HCEC 1CT (cell line): Measurements from ENCODE around the gene MEG3.
A peak's percentile ranks its signal among the peaks of the same experiment; 100 is the strongest.
"Not testable (repeated sequence)": the region's sequence is repeated elsewhere in the genome, so short reads cannot be mapped to it uniquely, and the experiment has no call there.

ENCODE experiments used
- DNase-seq: peaks from one replicate; pipeline ENCODE4 v3.0.0-alpha.2; 2017

MEG3 gene

DNA sequence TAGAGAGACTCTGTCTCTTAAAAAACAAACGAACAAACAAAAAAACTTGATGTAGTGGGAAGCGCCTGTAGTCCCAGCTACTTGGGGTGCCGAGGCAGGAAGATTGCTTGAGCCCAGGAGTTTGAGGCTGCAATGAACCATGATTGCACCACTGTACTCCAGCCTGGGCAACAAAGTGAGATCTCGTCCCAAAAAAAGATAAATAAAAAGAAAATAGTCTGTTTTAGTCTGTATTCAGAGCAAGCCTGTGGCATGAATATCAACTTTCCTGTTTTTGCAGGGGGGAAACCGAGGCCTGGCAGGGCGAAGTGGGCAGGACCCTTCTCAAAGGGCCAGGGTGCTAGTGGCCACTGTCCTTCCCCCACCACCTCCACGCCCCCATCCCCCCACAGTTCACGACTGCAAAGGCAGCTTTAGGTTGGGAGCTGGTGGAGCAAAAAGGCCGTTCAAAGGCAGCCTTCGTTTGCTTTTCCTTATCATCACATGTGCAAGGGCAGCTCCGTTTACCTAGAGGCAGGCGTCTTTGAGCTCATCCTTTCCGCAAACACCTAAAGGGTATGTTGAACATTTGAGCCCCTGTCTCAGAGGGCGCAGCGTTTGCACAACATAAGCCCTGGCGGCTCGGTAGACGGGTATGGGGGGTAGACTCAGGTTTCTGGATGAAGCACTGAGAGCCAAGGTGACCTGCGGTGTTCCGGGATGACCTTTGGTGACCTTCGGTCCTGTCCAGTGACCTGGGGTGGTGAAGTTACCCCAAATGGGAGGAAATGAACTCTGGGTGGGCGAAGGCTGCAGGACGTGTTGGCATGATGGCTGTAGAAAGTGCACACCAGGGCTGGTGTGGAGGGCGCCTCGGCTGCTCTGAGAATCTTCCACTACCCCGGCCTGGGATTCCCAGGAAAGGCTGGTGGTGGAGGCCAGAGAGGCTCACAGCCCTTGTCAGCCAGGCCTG lies 8.7 kb upstream of the MEG3 start:
- DNase-seq, result no peak

DNA sequence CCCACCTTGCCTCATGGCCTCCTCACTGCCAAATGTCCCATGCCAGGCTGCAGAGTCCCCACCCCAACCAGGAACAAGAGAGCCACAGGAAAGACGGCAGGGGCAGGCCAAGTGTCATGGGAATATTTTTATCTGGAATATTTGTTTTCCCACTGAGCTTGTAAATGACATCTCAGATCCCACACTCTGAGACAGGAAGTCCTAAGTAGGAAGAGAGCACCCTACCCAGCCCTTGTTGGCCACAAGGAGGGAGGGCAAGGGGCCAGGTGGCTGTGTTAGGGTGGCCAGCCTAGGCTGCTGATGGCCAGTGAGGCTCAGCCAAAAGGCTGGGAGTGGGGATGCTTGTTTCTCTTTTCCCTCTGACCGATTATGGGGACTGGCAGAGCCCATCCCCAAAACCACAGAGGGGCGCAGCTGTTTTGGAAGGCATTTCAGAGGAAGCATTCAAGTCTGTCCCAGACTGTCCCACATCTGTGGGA lies 7.7 kb upstream of the MEG3 start:
- no peak for DNase-seq

DNA sequence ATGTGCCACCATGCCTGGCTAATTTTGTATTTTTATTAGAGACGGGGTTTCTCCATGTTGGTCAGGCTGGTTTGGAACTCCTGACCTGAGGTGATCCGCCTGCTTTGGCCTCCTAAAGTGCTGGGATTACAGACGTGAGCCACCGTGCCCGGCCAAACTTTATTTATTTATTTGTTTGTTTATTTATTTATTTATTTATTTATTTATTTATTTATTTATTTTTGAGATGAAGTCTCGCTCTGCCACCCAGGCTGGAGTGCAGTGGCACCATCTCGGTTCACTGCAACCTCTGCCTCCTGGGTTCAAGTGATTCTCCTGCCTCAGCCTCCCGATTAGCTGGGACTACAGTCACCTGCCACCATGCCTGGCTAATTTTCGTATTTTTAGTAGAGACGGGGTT lies 7.0 kb upstream of the MEG3 start:
- not testable (repeated sequence) for DNase-seq

DNA sequence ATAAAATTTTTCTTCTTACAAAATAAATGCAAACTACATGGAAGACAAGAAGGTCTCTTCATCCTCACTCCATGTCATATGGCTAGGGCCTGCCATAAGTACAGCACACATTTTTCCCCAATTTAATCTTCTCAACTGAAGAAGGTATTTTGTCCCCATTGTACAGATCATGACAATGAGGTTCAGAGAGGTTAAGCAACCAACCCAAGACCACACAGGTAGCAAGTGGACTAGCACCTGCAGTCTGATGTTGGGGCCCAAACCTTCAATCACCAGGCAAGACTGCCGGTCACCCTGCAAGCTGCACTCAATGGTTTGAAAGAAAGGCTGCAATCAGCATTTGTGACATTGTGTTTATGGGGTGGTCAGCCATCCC lies 6.5 kb upstream of the MEG3 start:
- no peak for DNase-seq

DNA sequence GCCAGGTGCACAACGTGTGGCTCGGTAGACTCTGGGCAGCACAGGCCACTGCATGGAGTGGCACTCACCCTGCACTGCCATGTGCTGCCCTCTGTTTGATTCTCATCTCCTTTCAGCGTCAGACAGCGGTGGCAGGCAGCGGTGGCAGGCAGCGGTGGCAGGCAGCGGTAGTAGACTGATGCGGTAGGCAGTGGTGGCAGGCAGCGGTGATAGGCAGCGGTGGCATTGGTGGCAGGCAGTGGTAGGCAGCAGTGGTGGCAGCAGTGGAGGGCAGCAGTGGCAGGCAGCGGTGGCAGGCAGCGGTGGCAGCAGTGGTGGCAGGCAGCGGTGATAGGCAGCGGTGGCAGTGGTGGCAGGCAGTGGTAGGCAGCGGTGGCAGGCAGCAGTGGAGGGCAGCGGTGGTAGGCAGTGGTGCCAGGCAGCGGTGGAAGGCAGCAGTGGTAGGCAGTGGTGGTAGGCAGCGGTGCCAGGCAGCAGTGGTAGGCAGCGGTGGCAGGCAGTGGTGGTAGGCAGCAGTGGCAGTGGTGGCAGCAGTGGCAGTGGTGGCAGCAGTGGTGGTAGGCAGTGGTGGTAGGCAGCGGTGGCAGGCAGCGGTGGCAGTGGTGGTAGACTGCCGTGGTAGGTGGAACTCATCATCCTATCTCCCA lies 6.0 kb upstream of the MEG3 start:
- DNase-seq, result no peak

DNA sequence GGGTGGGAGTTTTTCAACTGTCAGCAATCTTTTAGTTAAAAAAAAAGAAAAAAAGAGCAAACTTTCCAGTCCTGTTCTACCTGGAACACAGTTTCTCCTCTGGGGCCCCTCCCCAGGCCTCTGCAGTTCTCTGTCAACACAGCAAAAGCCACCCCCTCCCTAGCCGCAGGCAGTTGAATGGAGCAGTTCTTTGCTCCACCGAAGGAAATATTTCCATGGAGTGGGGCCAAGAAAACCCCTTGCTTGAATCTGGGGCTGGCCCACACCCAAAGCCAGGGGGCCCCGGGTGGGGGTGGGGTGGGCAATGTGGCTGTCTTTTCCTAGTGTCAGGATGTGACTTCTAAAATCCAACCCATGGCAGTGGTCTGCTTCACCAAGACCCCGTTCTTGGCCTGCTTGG lies 5.0 kb upstream of the MEG3 start:
- DNase-seq, result no peak

DNA sequence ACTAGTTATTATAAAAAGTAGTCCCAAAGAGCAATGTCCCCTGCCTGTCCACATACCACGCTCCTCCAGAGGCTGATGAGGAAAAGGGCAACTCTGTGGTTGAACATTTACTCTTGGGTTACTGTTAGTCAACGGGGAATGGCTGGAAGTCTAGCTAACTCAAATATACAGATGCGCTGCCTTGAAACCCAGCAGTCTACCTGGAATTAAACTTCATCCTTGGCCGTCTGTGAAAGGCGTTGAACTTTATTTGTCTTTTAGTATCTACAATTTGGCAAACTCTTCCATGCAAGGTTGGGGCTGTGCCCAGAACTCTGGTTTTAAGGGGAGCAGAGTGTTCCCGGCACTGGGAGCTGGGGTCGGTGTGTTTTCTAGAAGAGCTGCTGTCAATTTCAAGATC lies 3.9 kb upstream of the MEG3 start:
- no peak for DNase-seq

DNA sequence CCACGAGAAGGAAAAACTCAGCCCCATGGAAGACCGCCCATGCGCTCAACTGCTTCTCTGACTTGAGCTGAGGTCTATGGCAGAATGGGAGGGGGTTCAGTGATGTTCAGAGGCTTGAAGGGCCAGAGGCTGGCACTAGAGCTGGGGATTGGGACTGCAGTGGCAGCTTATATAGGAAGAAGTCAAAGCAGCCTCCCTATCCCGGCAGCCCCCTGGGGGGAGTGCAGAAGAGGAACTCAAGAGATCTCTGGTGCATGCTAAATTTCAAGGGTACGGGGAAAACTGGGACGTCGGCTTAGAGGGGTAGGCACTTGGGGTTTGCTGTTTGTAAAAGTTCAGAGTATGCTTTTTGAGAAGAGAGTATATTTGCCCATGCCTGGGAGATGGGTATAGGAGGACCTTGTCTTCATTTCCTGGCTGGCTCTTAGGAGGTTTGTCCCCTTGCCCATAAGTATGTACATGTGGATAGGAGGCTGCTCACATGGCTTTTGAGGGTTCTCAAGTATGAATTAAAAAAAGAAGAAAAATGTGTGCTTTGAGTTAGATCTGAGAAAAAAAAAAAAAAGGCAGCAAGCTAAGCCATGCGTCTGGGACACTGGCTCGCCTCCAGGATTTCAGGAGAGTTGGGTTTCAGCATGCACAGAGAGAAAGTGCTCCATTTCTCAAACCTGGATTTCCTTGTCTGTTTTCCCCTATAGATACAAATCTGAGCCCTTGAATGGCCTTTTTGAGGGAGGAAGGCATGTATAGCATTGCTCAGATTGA lies 3.2 kb upstream of the MEG3 start:
- no peak for DNase-seq

DNA sequence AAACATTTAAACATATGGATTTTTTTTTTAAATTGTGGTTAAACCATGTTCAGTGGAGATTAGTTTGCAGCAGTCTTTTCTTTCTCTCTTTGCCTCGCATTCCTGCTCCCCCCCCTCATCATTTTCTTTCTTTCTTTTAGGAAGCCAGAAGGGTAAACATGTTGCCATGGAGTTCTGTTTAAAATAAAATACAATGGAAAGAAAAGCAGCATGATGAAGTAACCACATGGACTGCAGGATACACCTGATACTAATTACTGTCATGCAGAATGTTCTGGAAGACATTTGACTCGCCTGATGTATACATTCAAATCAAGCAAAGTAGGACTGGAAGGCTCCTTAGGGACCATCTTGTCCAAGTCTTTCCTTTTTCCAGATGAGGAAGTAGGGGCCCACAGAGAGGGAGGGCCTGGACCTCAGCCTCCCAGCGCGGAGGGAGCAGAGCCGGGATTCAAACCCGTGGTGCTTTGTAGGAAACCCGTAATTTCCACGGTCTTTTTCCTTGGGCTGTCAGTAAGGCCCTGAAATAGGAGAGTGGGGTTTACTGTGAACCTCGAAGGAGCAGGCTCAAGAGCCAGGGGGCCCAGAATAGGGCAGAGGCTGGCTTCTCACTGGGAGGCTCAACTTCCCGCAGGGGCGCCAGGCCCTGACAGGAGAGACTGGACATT lies 2.4 kb upstream of the MEG3 start:
- no peak for DNase-seq

DNA sequence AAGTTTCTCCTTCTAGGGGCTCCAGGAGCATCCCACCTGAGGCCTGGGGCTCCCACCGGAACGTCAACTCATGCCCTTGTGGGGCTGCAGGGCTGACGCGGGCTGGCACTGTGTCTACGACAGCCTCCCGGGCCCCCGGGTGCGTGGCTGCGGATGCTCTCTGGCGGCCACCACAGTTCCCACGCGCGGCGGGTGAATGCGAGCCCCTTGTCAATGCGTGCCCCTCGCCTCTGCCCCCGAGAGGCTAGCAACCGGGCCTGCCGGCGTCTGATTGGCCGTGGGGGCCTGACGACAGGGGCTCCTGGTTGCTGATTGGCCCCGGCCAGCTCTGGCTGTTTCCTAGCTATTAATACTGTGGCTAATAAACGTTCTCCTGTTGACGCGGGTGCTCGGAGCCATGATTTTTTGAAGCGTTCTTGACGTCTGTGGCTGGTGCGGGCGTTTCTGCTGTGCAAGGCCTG lies 1.8 kb upstream of the MEG3 start:
- DNase-seq, result peak; percentile 40

DNA sequence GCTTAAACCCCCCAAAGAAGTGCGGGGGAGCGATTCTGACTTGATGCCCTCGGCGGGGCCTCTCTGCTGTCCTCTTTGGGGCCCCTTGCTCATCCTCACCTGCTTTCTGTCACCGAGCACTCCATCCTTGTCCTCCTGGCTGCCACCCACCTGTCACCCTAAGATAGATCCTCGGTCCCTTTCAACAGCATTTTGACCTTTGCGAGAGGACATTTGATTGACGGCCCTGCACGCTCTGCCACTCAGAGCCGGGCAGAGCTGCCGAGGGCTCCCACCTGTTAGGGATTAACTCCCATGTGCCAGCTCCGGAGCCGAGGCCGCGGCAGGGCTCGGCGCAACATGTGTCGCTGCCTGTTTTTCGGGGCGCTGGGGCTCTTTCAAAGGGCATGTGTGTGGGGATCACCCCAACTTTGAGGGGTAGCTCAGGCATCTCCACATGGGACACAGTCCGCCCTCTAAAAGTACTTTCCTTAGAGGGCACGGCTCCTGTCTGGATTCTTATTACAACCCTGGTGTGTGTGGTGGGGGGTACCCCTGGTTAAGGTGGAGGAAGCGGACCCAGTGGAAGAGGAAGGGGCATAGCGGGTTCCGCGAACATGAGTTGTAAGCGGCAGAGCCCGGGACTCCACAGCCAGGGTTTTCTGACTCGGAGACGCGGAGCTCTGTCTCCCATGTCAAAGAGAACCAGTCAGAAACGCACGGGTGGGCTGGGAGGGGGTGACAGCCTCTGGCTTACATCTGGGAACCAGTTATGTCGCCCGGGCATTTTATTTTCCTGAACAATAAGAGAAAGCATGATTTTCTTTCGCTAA lies 811 bp upstream of the MEG3 start:
- no peak for DNase-seq

DNA sequence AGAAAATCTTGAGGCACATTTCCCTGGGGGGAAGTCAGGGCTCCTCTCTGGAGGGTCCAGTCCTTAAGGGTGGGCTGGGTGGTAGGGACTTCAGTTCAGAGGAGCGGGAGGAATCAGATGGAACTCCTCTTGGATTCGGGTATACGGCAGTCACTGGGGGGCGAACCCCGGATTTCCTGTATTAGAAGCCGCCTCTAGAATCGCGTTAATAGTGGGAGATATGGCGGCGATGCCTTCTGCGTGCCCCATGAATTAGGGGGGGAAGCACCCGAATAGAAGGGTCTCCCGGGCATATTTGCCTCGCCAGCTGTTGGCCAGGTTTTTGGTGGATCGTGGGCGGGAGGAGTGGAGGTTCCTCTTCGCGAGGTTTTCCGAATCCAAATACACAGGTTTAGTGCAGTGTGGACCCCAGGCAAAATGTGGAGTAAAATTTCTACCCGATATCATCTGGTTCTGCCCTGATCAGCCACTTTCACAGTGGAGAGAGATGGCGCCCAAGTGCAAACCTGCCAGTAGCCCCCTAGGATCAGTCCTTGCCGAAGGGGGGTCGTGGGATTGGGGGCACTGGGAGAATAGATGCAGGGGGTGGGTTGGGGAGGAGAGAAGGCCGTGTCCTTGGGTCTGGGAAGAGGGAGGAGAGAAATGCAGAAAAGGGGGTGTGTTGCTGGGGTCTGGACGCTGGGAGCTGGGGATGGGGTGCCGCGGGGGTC lies 628 bp downstream of the MEG3 start:
- no peak for DNase-seq

DNA sequence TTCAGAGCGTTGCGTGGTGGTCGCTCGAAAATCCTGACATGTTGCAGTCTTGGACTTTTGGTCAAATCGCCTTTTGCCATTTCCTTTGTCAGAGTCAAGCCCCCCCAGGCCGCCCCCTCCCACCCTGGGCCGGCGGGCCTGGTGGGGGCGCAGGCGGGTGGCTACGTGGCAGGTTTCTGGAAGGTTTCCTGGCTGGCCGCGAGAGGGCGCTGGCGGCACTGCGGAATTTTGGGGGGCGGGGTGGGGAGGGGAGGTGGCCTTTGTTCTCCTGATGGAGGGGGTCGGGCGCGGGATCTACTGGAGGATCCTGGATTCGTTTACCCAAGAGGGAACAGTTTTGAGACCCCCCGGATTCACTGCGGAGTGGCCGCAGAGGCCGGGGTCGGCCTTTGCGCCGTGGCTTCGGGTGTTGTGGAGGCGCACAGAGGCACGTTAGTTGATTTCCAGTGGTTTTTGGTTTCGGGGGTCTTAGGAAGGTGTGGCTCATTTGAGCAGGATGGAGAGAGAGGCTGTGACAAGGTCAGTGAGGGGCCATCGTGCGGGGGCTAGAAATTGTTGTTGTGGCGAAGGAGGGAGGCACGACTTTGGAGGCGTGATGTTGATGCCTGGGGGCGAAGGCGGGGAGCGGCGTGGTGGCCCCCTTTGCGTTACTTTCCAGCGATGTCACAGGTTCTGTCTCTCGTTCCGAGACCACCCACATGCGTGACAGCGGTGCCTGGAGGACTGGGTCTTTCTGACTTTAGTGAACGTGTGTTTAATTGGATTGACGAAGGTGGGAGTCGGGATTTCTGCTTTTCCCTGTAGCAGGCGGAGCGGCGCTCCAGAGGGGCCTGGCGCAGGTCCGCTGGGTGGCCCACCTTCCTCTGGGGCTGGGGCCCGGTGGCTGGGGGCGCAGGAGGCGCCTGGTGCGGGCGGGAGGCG lies 1.4 kb downstream of the MEG3 start:
- DNase-seq, result peak; percentile 19

DNA sequence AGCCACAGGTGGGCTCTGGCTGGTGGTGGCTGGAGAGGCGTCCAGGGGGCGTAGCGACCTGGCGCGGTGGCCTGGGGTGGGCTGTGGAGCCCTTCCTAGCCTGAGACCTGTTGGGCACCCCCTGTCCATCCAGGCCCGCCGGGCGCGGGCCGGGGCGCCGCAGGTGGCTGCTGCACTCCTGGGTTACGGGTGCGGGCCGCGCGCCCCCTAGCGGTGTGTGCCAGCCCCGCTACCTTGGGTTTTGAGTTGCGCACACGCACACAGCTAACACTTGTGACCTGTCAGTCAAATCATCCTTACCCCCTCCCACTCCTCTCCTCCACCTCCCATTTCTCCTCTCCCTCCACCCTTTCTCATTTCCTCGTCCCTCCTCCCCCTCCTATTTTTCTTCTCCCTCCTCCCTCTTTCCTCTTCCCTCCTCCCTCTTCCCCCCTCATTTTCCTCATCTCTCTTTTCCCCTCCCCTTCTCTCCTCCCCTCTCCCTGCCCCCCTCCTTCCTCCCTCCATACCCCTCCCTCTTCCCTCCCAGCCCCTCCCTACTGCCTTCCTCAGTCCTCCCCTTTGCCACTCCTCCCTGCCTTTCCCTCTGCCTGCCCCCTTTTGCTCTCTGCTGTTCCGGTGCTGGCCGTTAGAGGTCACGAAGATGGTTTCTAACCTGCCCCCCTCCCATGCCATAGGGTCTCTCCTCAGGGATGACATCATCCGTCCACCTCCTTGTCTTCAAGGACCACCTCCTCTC lies 2.3 kb downstream of the MEG3 start:
- peak; percentile 50 for DNase-seq

DNA sequence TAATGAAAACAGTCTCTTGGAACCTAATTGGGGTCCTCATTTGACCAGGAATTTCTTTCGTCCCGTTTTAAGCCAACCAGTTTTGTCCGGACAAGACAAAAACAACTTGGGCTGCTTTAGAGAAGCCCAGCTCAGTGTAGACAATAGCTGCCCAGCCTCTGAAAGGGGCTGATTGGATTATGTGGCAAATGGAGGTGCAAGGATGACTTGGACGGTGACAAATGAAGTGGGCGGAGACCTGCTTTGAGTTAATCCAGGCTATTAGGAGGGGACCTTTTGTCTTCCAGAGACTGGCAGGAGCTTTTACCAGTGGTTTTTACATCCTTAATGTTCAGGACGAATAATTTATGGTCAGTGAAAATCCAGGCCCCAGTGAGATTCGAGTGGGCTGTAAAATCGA lies 4.8 kb downstream of the MEG3 start:
- DNase-seq, result no peak

DNA sequence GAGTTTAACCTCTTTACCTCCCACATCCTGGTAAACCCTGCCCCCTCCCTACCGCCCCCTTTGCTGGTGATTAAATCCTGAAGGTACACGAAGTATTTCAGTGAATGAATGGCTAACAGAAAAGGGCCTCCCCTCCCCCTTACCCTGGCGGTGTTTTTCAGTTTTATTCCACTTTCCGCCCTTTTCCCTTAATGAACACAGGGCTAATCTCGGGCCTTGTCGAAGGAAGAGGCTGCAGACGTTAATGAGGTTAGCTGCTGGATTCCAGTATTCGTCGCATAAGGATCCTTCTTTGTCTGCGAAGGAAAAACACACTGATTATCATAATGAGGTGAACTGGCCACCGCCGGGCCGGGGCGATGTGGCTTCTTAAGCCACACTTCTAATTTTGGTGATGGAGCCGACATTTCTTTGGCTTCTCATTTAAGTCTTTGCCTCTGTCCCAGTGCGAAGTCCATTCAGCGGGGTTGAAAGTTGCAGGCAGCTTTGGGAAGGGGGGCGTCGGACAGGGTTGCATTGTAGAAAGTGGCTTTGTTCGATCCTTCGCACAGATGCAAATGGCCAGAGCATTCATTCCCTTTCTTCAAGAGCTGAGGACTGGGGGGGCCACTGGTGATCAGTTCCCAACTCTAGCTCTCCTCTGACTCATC lies 6.5 kb downstream of the MEG3 start:
- DNase-seq, result no peak

DNA sequence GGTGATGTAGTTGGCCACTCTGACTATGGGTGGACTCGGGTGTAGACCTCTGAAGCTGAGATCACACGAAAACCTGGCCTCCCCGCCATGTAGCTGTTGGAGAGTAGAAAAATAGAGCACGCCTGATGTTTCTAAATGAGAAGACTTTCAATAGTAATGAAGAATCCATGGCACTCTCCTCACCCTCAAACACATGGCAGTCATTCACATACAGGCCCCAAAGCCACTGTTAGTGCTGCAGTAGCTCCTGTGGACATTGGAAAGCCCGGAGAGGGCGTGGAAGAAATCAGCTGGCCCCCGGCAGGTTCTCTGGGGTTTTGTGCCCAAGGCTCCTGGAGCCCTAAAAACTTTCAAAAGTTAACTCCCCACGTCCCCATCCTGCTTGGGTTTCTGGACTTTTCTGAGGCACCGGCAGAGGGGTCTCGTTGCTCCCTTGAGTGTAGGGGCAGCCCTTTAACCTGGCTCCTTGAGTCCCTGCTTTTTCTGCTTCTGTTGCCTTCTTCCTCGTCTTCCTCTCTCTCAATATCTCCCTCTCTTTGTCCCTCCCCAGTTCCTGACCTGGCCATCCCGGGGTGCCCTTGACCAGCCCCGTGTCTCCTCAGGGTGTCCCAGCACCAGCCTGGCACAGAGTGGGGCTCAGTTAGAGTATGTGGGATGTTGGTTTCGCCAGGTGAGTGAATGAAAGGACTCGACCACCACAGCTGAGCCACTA lies 8.3 kb downstream of the MEG3 start:
- no peak for DNase-seq
